Fibroblast of lung (primary cell): ENCODE data around the gene CANX. TPM values are rescaled to one million over a fixed set of nuclear protein-coding genes. Genes with fewer than 3 reads are reported as not detected.

ENCODE experiments used
- DNase-seq, 2 donors: peaks; one replicate each; pipeline versions ENCODE4 v3.0.0 to v3.0.0-alpha.2; 2010; ENCODE audit warnings: low read depth in 2 of 2
- H2AFZ ChIP-seq: 2 replicates; pipeline ENCODE4 v1.5.1; 2012; ENCODE audit warnings: low read length, control low read depth, inconsistent platforms
- H3K27ac ChIP-seq: 2 replicates; pipeline ENCODE4 v1.5.1; 2011; ENCODE audit warnings: low read length, control low read depth; ENCODE audit not compliant: insufficient read depth
- H3K27me3 ChIP-seq: 2 replicates; pipeline ENCODE4 v1.5.1; 2011; ENCODE audit warnings: mild to moderate bottlenecking, low read length; ENCODE audit not compliant: control insufficient read depth, insufficient read depth
- H3K36me3 ChIP-seq: 2 replicates; pipeline ENCODE4 v1.5.1; 2011; ENCODE audit warnings: low read length; ENCODE audit not compliant: control insufficient read depth, insufficient read depth
- H3K4me1 ChIP-seq: 2 replicates; pipeline ENCODE4 v1.5.1; 2011; ENCODE audit warnings: low read length; ENCODE audit not compliant: control insufficient read depth, insufficient read depth; ENCODE audit errors: extremely low read depth
- H3K4me2 ChIP-seq: 2 replicates; pipeline ENCODE4 v1.5.1; 2011; ENCODE audit warnings: low read length, control low read depth; ENCODE audit not compliant: insufficient read depth; ENCODE audit errors: extremely low read depth
- H3K4me3 ChIP-seq, 4 experiments: fragments of 200-600 bp in 1 of 4; sonication (generic) in 1 of 4; replicated peaks in 1 of 4; 2 replicates each; pipeline ENCODE4 v1.5.1; 2011 to 2016; ENCODE audit warnings: low read length in 4 of 4, low read depth in 3 of 4, mild to moderate bottlenecking in 3 of 4, control low read depth in 2 of 4, inconsistent platforms in 1 of 4, mixed read lengths in 1 of 4; ENCODE audit not compliant: insufficient read depth in 1 of 4; ENCODE audit errors: control extremely low read depth in 1 of 4
- H3K79me2 ChIP-seq: 2 replicates; pipeline ENCODE4 v1.5.1; 2012; ENCODE audit warnings: mild to moderate bottlenecking, low read length, inconsistent platforms; ENCODE audit not compliant: control insufficient read depth, insufficient read depth
- H3K9ac ChIP-seq: 2 replicates; pipeline ENCODE4 v1.5.1; 2011; ENCODE audit warnings: mild to moderate bottlenecking, low read length, control low read depth; ENCODE audit not compliant: insufficient read depth
- H3K9me3 ChIP-seq: 2 replicates; pipeline ENCODE4 v1.5.1; 2012; ENCODE audit warnings: low read depth, low read length; ENCODE audit not compliant: control insufficient read depth, insufficient read depth
- H4K20me1 ChIP-seq: 2 replicates; pipeline ENCODE4 v1.5.1; 2011; ENCODE audit warnings: low read length; ENCODE audit not compliant: control insufficient read depth, insufficient read depth; ENCODE audit errors: extremely low read depth
- CTCF ChIP-seq, 2 donors: IDR thresholded peaks in 1 of 2; conservative IDR thresholded peaks in 1 of 2; 1 replicate in 1 of 2; 2 replicates in 1 of 2; pipeline ENCODE4 v1.5.1; 2011 to 2012; ENCODE audit warnings: low read length in 2 of 2, control low read depth in 1 of 2, inconsistent platforms in 1 of 2, low read depth in 1 of 2, mild to moderate bottlenecking in 1 of 2
- EZH2 ChIP-seq: IDR thresholded peaks from 2 replicates; pipeline ENCODE4 v1.5.1; 2012; ENCODE audit warnings: low read length, control low read depth, mild to moderate bottlenecking; ENCODE audit errors: missing control alignments
- polyA plus RNA-seq, 2 donors: library from polyadenylated mRNA; depleted of rRNA in 1 of 2; stranded (reverse) in 1 of 2; unstranded in 1 of 2; fragments of >200 nt; gene quantifications; 2 replicates each; pipeline ENCODE4 v1.2.1, GENCODE V29; 2011 to 2012; ENCODE audit warnings: missing spikeins in 1 of 2
- total RNA-seq: library from RNA; depleted of rRNA; stranded (reverse); fragments of >200 nt; gene quantifications from 2 replicates; pipeline ENCODE4 v1.2.1, GENCODE V29; 2014

CANX gene
- total and polyA plus RNA-seq, 2 donors (not counting 1 experiment from before 2014, with no cell fraction given): 589 to 722 TPM

GRCh38 chr5:179777456-179777855 lies 78.7 kb downstream of the CANX start:
- Histone ChIP-seq H3K4me2 (no peak overlapping the region), H3K4me3 (no peak overlapping the region), H3K27ac (no peak overlapping the region), H3K4me1 (no peaks in the 10 kb centered on the region), H3K9me3 (no peaks in the 10 kb centered on the region), H3K9ac (no peak overlapping the region), H3K79me2 (no peaks in the 10 kb centered on the region), H3K36me3 (peaks cover 10% of the 10 kb centered on the region), H3K27me3 (no peaks in the 10 kb centered on the region), H2AFZ (no peak overlapping the region), H4K20me1 (no peaks in the 10 kb centered on the region)
- DNase-seq: no peak
- no peak for TF ChIP-seq EZH2
- TF ChIP-seq CTCF (conservative IDR thresholded peaks at IDR 0.05 in 1 of 2, IDR thresholded peaks at IDR 0.05 in 1 of 2; ENCODE audit: low read depth in 1 of 2, low read length in 2 of 2): no peak

GRCh38 chr5:179777909-179778308 lies 79.1 kb downstream of the CANX start:
- DNase-seq: no peak
- Histone ChIP-seq H3K27me3 (no peaks in the 10 kb centered on the region), H3K4me2 (no peak overlapping the region), H4K20me1 (no peaks in the 10 kb centered on the region), H3K9ac (no peak overlapping the region), H3K27ac (no peak overlapping the region), H2AFZ (no peak overlapping the region), H3K4me1 (no peaks in the 10 kb centered on the region), H3K9me3 (no peaks in the 10 kb centered on the region), H3K79me2 (no peaks in the 10 kb centered on the region), H3K4me3 (no peak overlapping the region), H3K36me3 (peaks cover 10% of the 10 kb centered on the region)
- TF ChIP-seq EZH2: no peak
- TF ChIP-seq CTCF (conservative IDR thresholded peaks at IDR 0.05 in 1 of 2, IDR thresholded peaks at IDR 0.05 in 1 of 2; ENCODE audit: low read depth in 1 of 2, low read length in 2 of 2): no peak

GRCh38 chr5:179778591-179778990 lies 79.8 kb downstream of the CANX start:
- Histone ChIP-seq H3K9ac (no peak overlapping the region), H3K4me3 (no peak overlapping the region), H3K4me1 (no peaks in the 10 kb centered on the region), H2AFZ (no peak overlapping the region), H3K27ac (no peak overlapping the region), H3K9me3 (no peaks in the 10 kb centered on the region), H3K27me3 (no peaks in the 10 kb centered on the region), H3K4me2 (no peak overlapping the region), H3K79me2 (no peaks in the 10 kb centered on the region), H3K36me3 (peaks cover 10% of the 10 kb centered on the region), H4K20me1 (no peaks in the 10 kb centered on the region)
- TF ChIP-seq CTCF (conservative IDR thresholded peaks at IDR 0.05 in 1 of 2, IDR thresholded peaks at IDR 0.05 in 1 of 2; ENCODE audit: low read depth in 1 of 2, low read length in 2 of 2) (no peak), EZH2 (no peak)
- no peak for DNase-seq
